Kidney epithelial cell (primary cell): ENCODE results near the gene LCE5A. TPM values are rescaled to one million over a fixed set of nuclear protein-coding genes. Genes with fewer than 3 reads are reported as not detected.
A peak's percentile ranks its signal among the peaks of the same experiment; 100 is the strongest.

Experiments
- DNase-seq: peaks from one replicate; pipeline ENCODE4 v3.0.0-alpha.2; 2010; ENCODE audit warnings: low read depth
- H3K27me3 ChIP-seq: 2 replicates; pipeline ENCODE4 v1.6.0; 2011; ENCODE audit warnings: low read length; ENCODE audit not compliant: control insufficient read depth, insufficient read depth
- H3K36me3 ChIP-seq: 2 replicates; pipeline ENCODE4 v1.5.1; 2011; ENCODE audit warnings: low read length; ENCODE audit not compliant: control insufficient read depth, insufficient read depth
- H3K4me3 ChIP-seq: 2 replicates; pipeline ENCODE4 v1.5.1; 2011; ENCODE audit warnings: low read depth, mild to moderate bottlenecking, control low read depth, low read length
- total RNA-seq: library from RNA; depleted of rRNA; stranded (reverse); fragments of >200 nt; gene quantifications from 2 replicates; pipeline ENCODE4 v1.2.3, GENCODE V29; 2015
- TF ChIP-seq, protein P1 (sequence below): IDR thresholded peaks from 2 replicates; pipeline ENCODE4 v1.5.1; 2011; ENCODE audit warnings: mild to moderate bottlenecking, moderate library complexity, low read length, control low read depth, inconsistent platforms; ENCODE audit not compliant: insufficient read depth, poor library complexity, severe bottlenecking

Gene LCE5A
- total RNA-seq, 1 donor from 2014 or later, result not detected

DNA sequence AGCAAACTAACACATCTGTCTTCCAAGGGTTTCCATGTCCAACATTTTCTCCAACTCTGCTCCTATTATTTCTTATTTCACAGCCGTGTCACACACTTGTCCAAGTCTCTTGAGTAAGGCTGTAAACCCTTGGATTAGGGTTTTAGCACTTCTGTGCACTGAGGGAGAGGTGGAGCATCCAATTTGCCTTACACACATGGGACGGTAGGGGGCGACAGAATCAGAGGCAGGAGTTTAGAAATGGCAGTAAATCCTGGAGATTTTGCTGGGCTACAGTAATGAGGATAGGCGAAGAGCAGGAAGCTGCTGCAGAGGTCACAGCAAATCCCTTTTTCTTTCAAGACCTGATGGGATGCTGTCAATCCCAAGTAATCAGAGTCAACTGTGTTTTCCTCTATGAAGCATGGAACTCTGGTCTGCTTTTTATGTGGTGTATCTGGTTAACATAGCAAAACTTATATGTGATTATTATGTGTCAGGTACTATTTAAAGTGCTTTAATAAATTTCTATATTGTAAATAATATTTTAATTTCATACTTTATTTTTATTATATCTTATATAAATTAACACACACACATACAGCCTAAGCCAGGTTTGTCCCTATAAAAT lies 15.4 kb upstream of the LCE5A start:
- Histone ChIP-seq H3K4me3 (no peak overlapping the region), H3K27me3 (no peaks in the 10 kb centered on the region), H3K36me3 (no peaks in the 10 kb centered on the region)
- TF ChIP-seq, protein P1, sequence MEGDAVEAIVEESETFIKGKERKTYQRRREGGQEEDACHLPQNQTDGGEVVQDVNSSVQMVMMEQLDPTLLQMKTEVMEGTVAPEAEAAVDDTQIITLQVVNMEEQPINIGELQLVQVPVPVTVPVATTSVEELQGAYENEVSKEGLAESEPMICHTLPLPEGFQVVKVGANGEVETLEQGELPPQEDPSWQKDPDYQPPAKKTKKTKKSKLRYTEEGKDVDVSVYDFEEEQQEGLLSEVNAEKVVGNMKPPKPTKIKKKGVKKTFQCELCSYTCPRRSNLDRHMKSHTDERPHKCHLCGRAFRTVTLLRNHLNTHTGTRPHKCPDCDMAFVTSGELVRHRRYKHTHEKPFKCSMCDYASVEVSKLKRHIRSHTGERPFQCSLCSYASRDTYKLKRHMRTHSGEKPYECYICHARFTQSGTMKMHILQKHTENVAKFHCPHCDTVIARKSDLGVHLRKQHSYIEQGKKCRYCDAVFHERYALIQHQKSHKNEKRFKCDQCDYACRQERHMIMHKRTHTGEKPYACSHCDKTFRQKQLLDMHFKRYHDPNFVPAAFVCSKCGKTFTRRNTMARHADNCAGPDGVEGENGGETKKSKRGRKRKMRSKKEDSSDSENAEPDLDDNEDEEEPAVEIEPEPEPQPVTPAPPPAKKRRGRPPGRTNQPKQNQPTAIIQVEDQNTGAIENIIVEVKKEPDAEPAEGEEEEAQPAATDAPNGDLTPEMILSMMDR, result peak; percentile 66
- no peak for DNase-seq

DNA sequence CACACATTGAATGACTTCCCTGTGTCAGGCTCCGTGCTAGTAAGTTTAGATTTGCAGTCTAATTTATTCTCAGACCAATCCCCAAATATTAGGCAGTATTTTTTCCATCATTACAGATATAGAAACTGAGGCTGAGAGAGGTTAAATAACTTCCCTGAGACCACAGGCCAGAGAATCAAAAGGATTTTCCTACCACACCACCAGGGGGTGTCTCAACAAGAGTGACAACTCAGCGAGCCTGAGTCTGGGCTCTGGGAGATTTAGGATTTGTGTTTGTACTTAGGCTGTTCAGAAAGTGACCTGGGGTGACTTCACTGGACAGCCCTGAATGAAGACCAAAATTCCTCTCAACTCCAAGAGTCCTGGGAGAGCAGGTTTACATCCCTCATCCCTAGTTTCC lies 13.3 kb upstream of the LCE5A start:
- DNase-seq, result no peak
- Histone ChIP-seq H3K36me3 (no peaks in the 10 kb centered on the region), H3K27me3 (no peaks in the 10 kb centered on the region), H3K4me3 (no peak overlapping the region)
- TF ChIP-seq, protein P1, result peak; percentile 34

DNA sequence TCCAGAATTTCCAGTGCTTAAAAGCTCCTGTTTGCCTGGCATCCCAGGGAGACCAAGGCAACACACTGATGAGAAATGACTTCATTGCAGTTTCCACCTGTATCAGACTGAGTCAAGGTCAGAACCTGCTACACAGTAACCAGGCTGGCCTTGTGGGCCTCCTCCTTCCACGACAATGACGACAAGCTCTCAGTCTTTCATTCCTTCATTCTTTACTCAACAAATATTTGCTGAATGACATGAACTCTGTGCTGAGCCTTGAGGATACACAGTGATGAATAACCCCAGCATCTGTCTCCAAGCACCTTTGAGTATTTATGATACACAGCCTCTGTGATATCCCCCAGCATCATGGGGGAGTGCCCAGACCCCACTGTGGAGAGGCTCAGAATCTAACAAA lies 8.9 kb upstream of the LCE5A start:
- TF ChIP-seq, protein P1, result no peak
- no peak for DNase-seq
- Histone ChIP-seq H3K36me3 (no peaks in the 10 kb centered on the region), H3K4me3 (no peak overlapping the region), H3K27me3 (no peaks in the 10 kb centered on the region)

DNA sequence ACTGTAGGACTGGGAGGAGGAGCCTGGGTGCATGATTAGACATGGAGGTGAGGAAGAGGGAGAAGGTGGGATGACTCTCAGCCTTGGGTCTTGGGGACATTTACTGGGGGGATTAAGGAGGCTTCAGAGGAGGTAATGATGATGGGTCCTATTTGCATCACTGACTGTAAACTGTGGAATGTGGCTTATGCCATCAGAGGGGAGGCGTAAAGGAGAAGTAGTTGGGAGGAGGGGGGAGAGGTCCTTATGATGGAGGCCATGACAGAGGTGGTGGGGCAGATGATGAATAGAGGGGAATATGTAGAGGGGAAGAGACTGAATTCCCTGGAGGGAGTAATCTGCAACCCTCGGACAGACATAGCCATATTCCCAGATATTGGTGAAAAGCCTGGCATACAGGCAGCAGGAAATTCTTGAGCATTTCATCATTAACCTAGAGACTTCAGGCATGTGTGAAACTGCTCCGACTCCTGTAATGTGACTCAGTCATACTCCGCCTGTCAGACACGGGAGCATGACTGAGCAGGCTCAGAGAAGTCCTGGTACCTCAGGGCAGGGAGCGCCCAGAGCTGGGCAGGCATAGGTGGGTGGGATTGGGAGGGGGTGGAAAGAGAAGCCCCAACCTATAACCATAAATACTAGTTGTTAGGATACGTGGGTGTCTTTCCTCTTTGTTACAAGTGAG lies 8.0 kb upstream of the LCE5A start:
- H3K4me3 ChIP-seq, result no peak overlapping the region
- TF ChIP-seq, protein P1, result no peak

DNA sequence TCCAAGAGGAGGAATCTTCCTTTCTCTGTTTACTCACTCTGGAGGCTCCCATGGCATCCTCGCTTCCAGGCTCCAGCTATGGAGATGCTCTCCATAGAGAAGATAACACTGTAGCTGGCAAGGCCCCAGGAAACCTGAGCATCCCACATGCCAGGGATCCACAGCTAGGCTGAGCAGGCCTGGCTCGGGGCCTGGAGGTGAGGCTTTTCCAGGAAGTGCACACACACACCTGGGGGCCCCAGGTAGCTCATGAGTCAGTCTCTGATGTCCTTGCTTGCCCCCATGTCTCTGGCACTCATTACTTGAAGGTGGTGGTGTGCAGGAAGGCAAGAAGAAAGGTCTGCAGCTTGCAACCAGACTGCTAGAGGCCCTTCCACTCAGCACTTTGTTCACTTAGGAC lies 5.5 kb upstream of the LCE5A start:
- no peak overlapping the region for H3K4me3 ChIP-seq
- no peaks in the 10 kb centered on the region for H3K27me3 ChIP-seq
- TF ChIP-seq, protein P1, result no peak
- DNase-seq, result no peak
- no peaks in the 10 kb centered on the region for H3K36me3 ChIP-seq

More for the DNA sequence above, 8.0 kb upstream of the LCE5A start:
- DNase-seq, result no peak
- Histone ChIP-seq H3K27me3 (no peaks in the 10 kb centered on the region), H3K36me3 (no peaks in the 10 kb centered on the region)
